Measurements from ENCODE around the gene CACNA1A. TPM values are rescaled to one million over a fixed set of nuclear protein-coding genes. Genes with fewer than 3 reads are reported as not detected.

CACNA1A gene
- total RNA-seq, 1 experiment from 2014 or later: not detected

DNA sequence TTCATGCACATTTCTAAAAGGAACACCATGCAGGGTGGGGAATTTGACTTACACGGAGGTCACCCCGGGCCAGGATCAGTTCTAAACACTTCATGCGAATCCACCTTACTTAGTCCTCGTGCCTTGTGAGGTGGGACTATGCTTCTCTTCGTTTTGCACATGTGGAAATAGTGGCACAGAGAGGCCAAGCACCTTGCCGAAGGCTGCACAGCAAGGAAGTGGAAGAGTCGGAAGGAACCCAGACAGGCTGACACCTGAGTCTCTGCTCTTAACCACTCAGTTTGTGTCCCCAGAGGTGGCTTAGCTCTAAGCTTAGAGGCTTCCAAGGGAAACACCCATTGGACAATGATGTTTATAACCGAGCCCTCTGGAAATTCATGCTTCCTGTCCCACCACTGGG, 150.1 kb downstream of the CACNA1A start:
- TF ChIP-seq CTCF (IDR thresholded peaks at IDR 0.05; ENCODE audit: unreplicated experiment): no peak
- peaks cover 71% of the 10 kb centered on the region for H3K27me3 Mint-ChIP-seq (ENCODE audit: insufficient read depth, unreplicated experiment)
- no peak overlapping the region for H3K4me3 Mint-ChIP-seq (ENCODE audit: unreplicated experiment)
- no peak overlapping the region for H3K27ac Mint-ChIP-seq (ENCODE audit: low read depth, unreplicated experiment)
- DNase-seq (ENCODE audit: unreplicated experiment): no peak
- POLR2A ChIA-PET: no interaction called here
- BruUV-seq (replicated peaks): no TSS peak
- intact Hi-C loops (cut with micrococcal nuclease): no loop called here
- H3K9me3 Mint-ChIP-seq (ENCODE audit: unreplicated experiment): peaks cover 9% of the 10 kb centered on the region
- CTCF ChIA-PET: no interaction called here
- H3K4me1 Mint-ChIP-seq (ENCODE audit: insufficient read depth, unreplicated experiment): no peaks in the 10 kb centered on the region
- H3K36me3 Mint-ChIP-seq (ENCODE audit: insufficient read depth, unreplicated experiment): no peaks in the 10 kb centered on the region

- BruUV-seq (replicated peaks): no TSS peak
- peaks cover 71% of the 10 kb centered on the region for H3K27me3 Mint-ChIP-seq (ENCODE audit: insufficient read depth, unreplicated experiment)
- no peaks in the 10 kb centered on the region for H3K4me1 Mint-ChIP-seq (ENCODE audit: insufficient read depth, unreplicated experiment)
- peaks cover 8% of the 10 kb centered on the region for H3K9me3 Mint-ChIP-seq (ENCODE audit: unreplicated experiment)
- no peaks in the 10 kb centered on the region for H3K36me3 Mint-ChIP-seq (ENCODE audit: insufficient read depth, unreplicated experiment)
- ChIA-PET POLR2A (interaction anchor here (0.5 kb wide), 1 partner anchor 20 kb away, joined by 4 read pairs; no protein-coding TSS in a partner anchor), CTCF (no interaction called here)
- no peak overlapping the region for H3K4me3 Mint-ChIP-seq (ENCODE audit: unreplicated experiment)
- intact Hi-C loops (cut with micrococcal nuclease): no loop called here
- no peak for TF ChIP-seq CTCF (IDR thresholded peaks at IDR 0.05; ENCODE audit: unreplicated experiment)
- no peak overlapping the region for H3K27ac Mint-ChIP-seq (ENCODE audit: low read depth, unreplicated experiment)
- DNase-seq (ENCODE audit: unreplicated experiment): no peak
Observed at GRCh38 chr19:13355356-13355755, 150.9 kb downstream of the CACNA1A start.

- Mint-ChIP-seq H3K4me1 (ENCODE audit: insufficient read depth, unreplicated experiment) (no peaks in the 10 kb centered on the region), H3K27ac (ENCODE audit: low read depth, unreplicated experiment) (no peak overlapping the region), H3K27me3 (ENCODE audit: insufficient read depth, unreplicated experiment) (peaks cover 66% of the 10 kb centered on the region), H3K9me3 (ENCODE audit: unreplicated experiment) (no peaks in the 10 kb centered on the region), H3K4me3 (ENCODE audit: unreplicated experiment) (no peak overlapping the region), H3K36me3 (ENCODE audit: insufficient read depth, unreplicated experiment) (no peaks in the 10 kb centered on the region)
- ChIA-PET POLR2A (no interaction called here), CTCF (no interaction called here)
- no TSS peak for BruUV-seq (replicated peaks)
- intact Hi-C loops (cut with micrococcal nuclease): no loop called here
- no peak for TF ChIP-seq CTCF (IDR thresholded peaks at IDR 0.05; ENCODE audit: unreplicated experiment)
- no peak for DNase-seq (ENCODE audit: unreplicated experiment)
Observed at GRCh38 chr19:13353625-13354024, 152.7 kb downstream of the CACNA1A start.

GRCh38 chr19:13350759-13351158, 155.5 kb downstream of the CACNA1A start:
- H3K4me3 Mint-ChIP-seq (ENCODE audit: unreplicated experiment): no peak overlapping the region
- no peak for TF ChIP-seq CTCF (IDR thresholded peaks at IDR 0.05; ENCODE audit: unreplicated experiment)
- H3K36me3 Mint-ChIP-seq (ENCODE audit: insufficient read depth, unreplicated experiment): no peaks in the 10 kb centered on the region
- intact Hi-C loops (cut with micrococcal nuclease): no loop called here
- no peak for DNase-seq (ENCODE audit: unreplicated experiment)
- no peak overlapping the region for H3K27ac Mint-ChIP-seq (ENCODE audit: low read depth, unreplicated experiment)
- H3K9me3 Mint-ChIP-seq (ENCODE audit: unreplicated experiment): no peaks in the 10 kb centered on the region
- ChIA-PET POLR2A (no interaction called here), CTCF (no interaction called here)
- no TSS peak for BruUV-seq (replicated peaks)
- no peaks in the 10 kb centered on the region for H3K4me1 Mint-ChIP-seq (ENCODE audit: insufficient read depth, unreplicated experiment)
- H3K27me3 Mint-ChIP-seq (ENCODE audit: insufficient read depth, unreplicated experiment): peaks cover 38% of the 10 kb centered on the region

All from MCF 10A (cell line).